Gastrocnemius medialis (tissue), 4 donors: Measurements from ENCODE around the gene PNPLA3.

Experiments
- POLR2A ChIP-seq, 2 donors: fragments of 450-650 bp; IDR thresholded peaks; one replicate each; pipeline ENCODE4 v1.6.1; 2017; ENCODE audit warnings: antibody characterized with exemption in 2 of 2, mild to moderate bottlenecking in 2 of 2, moderate library complexity in 2 of 2
- TF ChIP-seq, protein P1 (sequence below), 5 experiments: fragments of 450-650 bp in 3 of 5; fragments of 200-600 bp in 2 of 5; sonication (generic) in 2 of 5; IDR thresholded peaks in 4 of 5; conservative IDR thresholded peaks in 1 of 5; 1 replicate in 4 of 5; 2 replicates in 1 of 5; pipeline ENCODE4 v1.5.1; 2016 to 2019; ENCODE audit warnings: antibody characterized with exemption in 5 of 5, mild to moderate bottlenecking in 3 of 5, moderate library complexity in 3 of 5

DNA sequence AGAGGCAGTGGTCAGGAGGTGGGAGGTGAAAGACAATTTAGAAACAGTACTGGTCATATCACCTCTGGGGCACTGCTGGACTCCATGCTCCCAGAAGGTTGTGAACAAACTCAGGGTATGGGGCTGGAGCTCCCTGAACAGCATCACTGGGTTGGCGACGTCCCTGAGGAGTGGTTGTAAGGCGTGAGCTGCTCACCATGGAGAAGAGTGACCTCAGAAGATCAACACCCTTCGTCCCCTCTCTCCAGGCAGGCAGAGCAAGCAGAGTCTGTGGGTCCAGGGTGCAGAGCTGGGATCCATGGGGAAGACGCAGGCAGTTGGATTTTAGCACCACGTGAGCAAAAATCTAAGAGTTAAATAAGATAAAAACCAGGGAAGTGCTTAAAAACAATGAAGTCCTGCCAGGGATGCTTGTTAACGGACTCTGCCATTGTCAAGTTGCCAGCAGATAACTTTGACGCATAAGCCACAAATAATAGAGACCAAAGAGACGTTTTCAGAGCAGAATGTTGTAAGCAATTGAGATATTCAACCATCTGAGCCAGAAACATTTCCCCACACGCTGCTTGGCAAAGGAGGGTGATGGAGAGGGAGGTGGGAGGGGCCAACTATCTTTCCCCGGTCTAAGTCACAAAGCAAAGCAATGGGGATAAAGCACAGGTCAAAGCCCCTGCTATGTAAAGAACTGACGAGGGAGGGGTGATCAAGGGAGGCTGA lies 45.4 kb upstream of the PNPLA3 start:
- TF ChIP-seq, protein P1, sequence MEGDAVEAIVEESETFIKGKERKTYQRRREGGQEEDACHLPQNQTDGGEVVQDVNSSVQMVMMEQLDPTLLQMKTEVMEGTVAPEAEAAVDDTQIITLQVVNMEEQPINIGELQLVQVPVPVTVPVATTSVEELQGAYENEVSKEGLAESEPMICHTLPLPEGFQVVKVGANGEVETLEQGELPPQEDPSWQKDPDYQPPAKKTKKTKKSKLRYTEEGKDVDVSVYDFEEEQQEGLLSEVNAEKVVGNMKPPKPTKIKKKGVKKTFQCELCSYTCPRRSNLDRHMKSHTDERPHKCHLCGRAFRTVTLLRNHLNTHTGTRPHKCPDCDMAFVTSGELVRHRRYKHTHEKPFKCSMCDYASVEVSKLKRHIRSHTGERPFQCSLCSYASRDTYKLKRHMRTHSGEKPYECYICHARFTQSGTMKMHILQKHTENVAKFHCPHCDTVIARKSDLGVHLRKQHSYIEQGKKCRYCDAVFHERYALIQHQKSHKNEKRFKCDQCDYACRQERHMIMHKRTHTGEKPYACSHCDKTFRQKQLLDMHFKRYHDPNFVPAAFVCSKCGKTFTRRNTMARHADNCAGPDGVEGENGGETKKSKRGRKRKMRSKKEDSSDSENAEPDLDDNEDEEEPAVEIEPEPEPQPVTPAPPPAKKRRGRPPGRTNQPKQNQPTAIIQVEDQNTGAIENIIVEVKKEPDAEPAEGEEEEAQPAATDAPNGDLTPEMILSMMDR (IDR thresholded peaks at IDR 0.05 in 4 of 5, conservative IDR thresholded peaks at IDR 0.05 in 1 of 5): no peak
- no peak for TF ChIP-seq POLR2A (IDR thresholded peaks at IDR 0.05)
